22Rv1 (cell line): Measurements from ENCODE around the gene TYMS.

Experiments used
- CTCF ChIP-seq: fragments of 450-650 bp; IDR thresholded peaks from 2 replicates; pipeline ENCODE4 v1.5.1; 2017; ENCODE audit warnings: mild to moderate bottlenecking
- ZFX ChIP-seq: fragments of 450-650 bp; IDR thresholded peaks from 2 replicates; pipeline ENCODE4 v1.6.1; 2017; ENCODE audit warnings: antibody characterized with exemption, borderline replicate concordance

GRCh38 chr18:708096-708495, 50.6 kb downstream of the TYMS start:
- no peak for TF ChIP-seq CTCF
- no peak for TF ChIP-seq ZFX
